Adrenal gland (tissue), 5 donors: ENCODE data around the gene DACT2.

Experiments
- POLR2A ChIP-seq, 2 donors: fragments of 450-650 bp; IDR thresholded peaks; one replicate each; pipeline ENCODE4 v1.6.1; 2017; ENCODE audit warnings: antibody characterized with exemption in 2 of 2, mild to moderate bottlenecking in 2 of 2, moderate library complexity in 1 of 2
- TF ChIP-seq, protein P1 (sequence below), 6 experiments: fragments of 450-650 bp in 4 of 6; fragments of 200-600 bp in 2 of 6; sonication (generic) in 1 of 6; IDR thresholded peaks; 1 replicate in 5 of 6; 2 replicates in 1 of 6; pipeline versions ENCODE4 v1.5.1 to v1.8.0; 2016 to 2021; ENCODE audit warnings: antibody characterized with exemption in 6 of 6, mild to moderate bottlenecking in 2 of 6, moderate library complexity in 1 of 6
- donor health status: DM: no; HTN: no; CAD: no.

DNA sequence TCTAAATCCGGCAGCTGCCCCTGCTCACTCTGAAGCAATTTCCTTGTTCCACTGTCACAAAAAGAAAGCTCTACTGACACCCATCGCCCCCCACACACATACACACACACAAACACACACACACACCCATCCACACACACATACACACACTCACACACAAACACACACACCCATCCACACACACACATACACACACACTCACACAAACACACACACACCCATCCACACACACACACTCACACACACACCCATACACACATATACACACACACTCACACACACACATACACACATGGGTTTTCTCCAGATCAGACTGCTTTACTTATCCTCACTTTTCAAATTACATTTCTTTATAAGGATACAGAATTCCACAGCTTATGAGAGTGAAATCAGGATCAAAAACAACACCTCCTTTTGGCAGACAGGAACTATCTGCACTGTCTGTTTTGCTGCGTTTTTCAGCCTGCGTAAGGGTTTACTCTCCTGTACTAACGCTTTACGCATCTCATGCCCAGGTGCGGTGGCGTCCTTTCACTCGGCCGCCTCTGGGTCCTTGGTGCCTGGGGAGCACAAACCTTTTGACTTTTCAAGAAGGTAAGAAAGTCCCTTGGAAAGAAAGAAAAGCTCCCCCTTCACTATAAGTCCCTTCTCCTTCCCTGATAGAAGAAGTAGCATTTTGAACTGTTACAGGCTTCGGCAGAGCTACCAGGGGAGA lies 8.0 kb downstream of the DACT2 start:
- TF ChIP-seq, protein P1, sequence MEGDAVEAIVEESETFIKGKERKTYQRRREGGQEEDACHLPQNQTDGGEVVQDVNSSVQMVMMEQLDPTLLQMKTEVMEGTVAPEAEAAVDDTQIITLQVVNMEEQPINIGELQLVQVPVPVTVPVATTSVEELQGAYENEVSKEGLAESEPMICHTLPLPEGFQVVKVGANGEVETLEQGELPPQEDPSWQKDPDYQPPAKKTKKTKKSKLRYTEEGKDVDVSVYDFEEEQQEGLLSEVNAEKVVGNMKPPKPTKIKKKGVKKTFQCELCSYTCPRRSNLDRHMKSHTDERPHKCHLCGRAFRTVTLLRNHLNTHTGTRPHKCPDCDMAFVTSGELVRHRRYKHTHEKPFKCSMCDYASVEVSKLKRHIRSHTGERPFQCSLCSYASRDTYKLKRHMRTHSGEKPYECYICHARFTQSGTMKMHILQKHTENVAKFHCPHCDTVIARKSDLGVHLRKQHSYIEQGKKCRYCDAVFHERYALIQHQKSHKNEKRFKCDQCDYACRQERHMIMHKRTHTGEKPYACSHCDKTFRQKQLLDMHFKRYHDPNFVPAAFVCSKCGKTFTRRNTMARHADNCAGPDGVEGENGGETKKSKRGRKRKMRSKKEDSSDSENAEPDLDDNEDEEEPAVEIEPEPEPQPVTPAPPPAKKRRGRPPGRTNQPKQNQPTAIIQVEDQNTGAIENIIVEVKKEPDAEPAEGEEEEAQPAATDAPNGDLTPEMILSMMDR (IDR thresholded peaks at IDR 0.05) = no peak
- no peak for TF ChIP-seq POLR2A (IDR thresholded peaks at IDR 0.05)
